MM.1S (cell line): ENCODE measurements around the gene KCNH1.

Experiments used
- DNase-seq: peaks from one replicate; pipeline ENCODE4 v3.0.0-alpha.2; 2015
- H2AFZ ChIP-seq: fragments of 300-600 bp; sonication (generic); 2 replicates; pipeline ENCODE4 v1.6.0; 2016; ENCODE audit warnings: antibody characterized with exemption, low read length
- H3F3A ChIP-seq: fragments of 300-600 bp; sonication (generic); 2 replicates; pipeline ENCODE4 v1.6.1; 2016; ENCODE audit warnings: mild to moderate bottlenecking, antibody characterized with exemption, low read length, moderate library complexity, mixed read lengths; ENCODE audit not compliant: insufficient read depth
- H3K27ac ChIP-seq: fragments of 300-600 bp; sonication (generic); 2 replicates; pipeline ENCODE4 v1.5.1; 2016; ENCODE audit warnings: mild to moderate bottlenecking, low read length
- H3K27me3 ChIP-seq: fragments of 300-600 bp; sonication (generic); replicated peaks from 2 replicates; pipeline ENCODE4 v1.6.0; 2016; ENCODE audit warnings: low read length; ENCODE audit not compliant: insufficient read depth
- H3K36me3 ChIP-seq: fragments of 300-600 bp; sonication (generic); replicated peaks from 2 replicates; pipeline ENCODE4 v1.6.1; 2016; ENCODE audit warnings: mild to moderate bottlenecking, low read length, mixed read lengths; ENCODE audit not compliant: insufficient read depth
- H3K4me1 ChIP-seq: fragments of 300-600 bp; sonication (generic); 2 replicates; pipeline ENCODE4 v1.6.1; 2016; ENCODE audit warnings: low read length, mixed read lengths
- H3K4me2 ChIP-seq: fragments of 300-600 bp; sonication (generic); 2 replicates; pipeline ENCODE4 v1.6.0; 2016; ENCODE audit warnings: low read depth, low read length
- H3K4me3 ChIP-seq: fragments of 300-600 bp; sonication (generic); 2 replicates; pipeline ENCODE4 v1.5.1; 2016; ENCODE audit warnings: low read length, mixed read lengths
- H3K79me2 ChIP-seq: fragments of 300-600 bp; sonication (generic); 2 replicates; pipeline ENCODE4 v1.6.1; 2016; ENCODE audit warnings: mixed run types, low read length, mixed read lengths
- H3K9ac ChIP-seq: fragments of 300-600 bp; sonication (generic); 2 replicates; pipeline ENCODE4 v1.6.1; 2016; ENCODE audit warnings: low read length, mixed read lengths
- H3K9me2 ChIP-seq: fragments of 300-600 bp; sonication (generic); replicated peaks from 2 replicates; pipeline ENCODE4 v1.6.1; 2016; ENCODE audit warnings: mild to moderate bottlenecking, low read length, mixed read lengths; ENCODE audit not compliant: insufficient read depth
- H3K9me3 ChIP-seq: fragments of 300-600 bp; sonication (generic); replicated peaks from 2 replicates; pipeline ENCODE4 v1.6.1; 2016; ENCODE audit warnings: mild to moderate bottlenecking, low read length, mixed read lengths; ENCODE audit not compliant: insufficient read depth
- H4K20me1 ChIP-seq: fragments of 300-600 bp; sonication (generic); 2 replicates; pipeline ENCODE4 v1.6.1; 2016; ENCODE audit warnings: mild to moderate bottlenecking, low read length, moderate library complexity, mixed read lengths; ENCODE audit not compliant: insufficient read depth
- EZH2 ChIP-seq: fragments of 300-600 bp; sonication (generic); optimal IDR thresholded peaks from 2 replicates; pipeline ENCODE3; 2017; ENCODE audit warnings: low read depth, mild to moderate bottlenecking, antibody characterized with exemption, low read length, mixed read lengths
- EZH2phosphoT487 ChIP-seq: fragments of 300-600 bp; sonication (generic); IDR thresholded peaks from 2 replicates; pipeline ENCODE4 v1.6.1; 2018; ENCODE audit warnings: antibody characterized with exemption, low read length
- TF ChIP-seq, protein P1 (sequence below): fragments of 300-600 bp; sonication (generic); IDR thresholded peaks from 2 replicates; pipeline ENCODE4 v1.5.1; 2016; ENCODE audit warnings: antibody characterized with exemption, low read length, mixed read lengths

The KCNH1 gene

DNA sequence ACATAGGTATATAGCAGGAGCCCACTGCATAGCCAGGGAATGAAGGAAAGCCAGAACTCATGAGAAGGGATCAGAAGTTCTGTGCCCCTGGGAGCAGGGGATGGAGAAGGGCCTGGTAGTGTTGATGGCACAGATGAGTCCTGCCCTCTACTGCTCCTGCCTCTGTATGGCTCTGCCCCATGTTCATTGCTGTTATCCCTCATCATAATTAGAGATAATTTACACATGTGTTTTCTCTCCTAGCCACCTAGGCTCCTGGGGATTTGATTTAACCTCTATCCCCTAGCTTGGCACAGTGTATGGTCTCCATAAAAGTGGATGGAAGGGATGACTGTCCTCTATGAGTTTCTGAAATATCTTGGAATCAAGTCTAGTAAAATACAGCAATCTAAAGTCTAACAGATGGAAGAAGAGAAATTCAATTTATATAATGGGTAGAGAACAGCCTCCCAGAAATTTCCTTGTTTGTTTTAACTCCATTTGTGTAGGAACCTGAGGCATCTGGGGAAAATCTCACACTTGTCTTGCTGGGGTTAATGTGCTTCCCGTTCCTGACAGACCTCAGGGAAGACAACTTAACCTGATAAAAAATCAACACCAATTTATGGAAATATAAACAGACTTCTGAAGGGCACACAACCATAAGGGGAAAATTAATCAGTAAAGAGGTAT, 411.4 kb downstream of the KCNH1 start:
- Histone ChIP-seq H3K9me3 (no peaks in the 10 kb centered on the region), H3K4me2 (no peak overlapping the region)
- TF ChIP-seq EZH2 (no peak), EZH2phosphoT487 (no peak)
- TF ChIP-seq, protein P1, sequence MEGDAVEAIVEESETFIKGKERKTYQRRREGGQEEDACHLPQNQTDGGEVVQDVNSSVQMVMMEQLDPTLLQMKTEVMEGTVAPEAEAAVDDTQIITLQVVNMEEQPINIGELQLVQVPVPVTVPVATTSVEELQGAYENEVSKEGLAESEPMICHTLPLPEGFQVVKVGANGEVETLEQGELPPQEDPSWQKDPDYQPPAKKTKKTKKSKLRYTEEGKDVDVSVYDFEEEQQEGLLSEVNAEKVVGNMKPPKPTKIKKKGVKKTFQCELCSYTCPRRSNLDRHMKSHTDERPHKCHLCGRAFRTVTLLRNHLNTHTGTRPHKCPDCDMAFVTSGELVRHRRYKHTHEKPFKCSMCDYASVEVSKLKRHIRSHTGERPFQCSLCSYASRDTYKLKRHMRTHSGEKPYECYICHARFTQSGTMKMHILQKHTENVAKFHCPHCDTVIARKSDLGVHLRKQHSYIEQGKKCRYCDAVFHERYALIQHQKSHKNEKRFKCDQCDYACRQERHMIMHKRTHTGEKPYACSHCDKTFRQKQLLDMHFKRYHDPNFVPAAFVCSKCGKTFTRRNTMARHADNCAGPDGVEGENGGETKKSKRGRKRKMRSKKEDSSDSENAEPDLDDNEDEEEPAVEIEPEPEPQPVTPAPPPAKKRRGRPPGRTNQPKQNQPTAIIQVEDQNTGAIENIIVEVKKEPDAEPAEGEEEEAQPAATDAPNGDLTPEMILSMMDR, result no peak

DNA sequence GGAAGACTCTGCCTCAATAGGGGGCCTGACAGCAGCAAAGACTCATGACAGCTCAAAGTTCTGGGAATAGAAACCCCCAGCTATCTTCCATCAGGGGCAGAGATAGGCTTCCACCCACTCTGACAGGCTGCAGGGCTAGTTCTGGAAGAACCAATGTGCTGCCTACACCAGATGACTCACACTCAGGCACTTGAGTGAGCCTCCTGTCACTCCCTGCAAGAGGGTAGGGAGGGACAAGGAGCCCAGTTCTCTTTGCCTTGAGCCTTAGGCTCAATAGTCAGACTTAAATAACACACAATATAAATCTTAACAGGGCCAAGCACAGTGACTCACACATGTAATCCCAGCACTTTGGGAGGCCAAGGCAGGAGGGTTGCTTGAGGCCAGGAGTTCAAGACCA, 418.9 kb downstream of the KCNH1 start:
- H3F3A ChIP-seq, result no peaks in the 10 kb centered on the region
- H3K4me1 ChIP-seq, result no peaks in the 10 kb centered on the region
- no peak overlapping the region for H3K27ac ChIP-seq
- H2AFZ ChIP-seq, result no peak overlapping the region
- TF ChIP-seq EZH2 (no peak), EZH2phosphoT487 (no peak)
- TF ChIP-seq, protein P1, result no peak
- H3K4me2 ChIP-seq, result no peak overlapping the region
- H4K20me1 ChIP-seq, result no peaks in the 10 kb centered on the region
- H3K9me2 ChIP-seq, result no peaks in the 10 kb centered on the region
- H3K9me3 ChIP-seq, result no peaks in the 10 kb centered on the region
- H3K36me3 ChIP-seq, result no peaks in the 10 kb centered on the region
- no peak overlapping the region for H3K4me3 ChIP-seq
- DNase-seq, result no peak
- H3K79me2 ChIP-seq, result no peaks in the 10 kb centered on the region
- H3K27me3 ChIP-seq, result no peaks in the 10 kb centered on the region
- no peak overlapping the region for H3K9ac ChIP-seq

More for the DNA sequence above, 411.4 kb downstream of the KCNH1 start:
- no peaks in the 10 kb centered on the region for H3K79me2 ChIP-seq
- H3K9ac ChIP-seq, result no peak overlapping the region
- no peak overlapping the region for H2AFZ ChIP-seq
- H4K20me1 ChIP-seq, result no peaks in the 10 kb centered on the region
- no peaks in the 10 kb centered on the region for H3K36me3 ChIP-seq
- DNase-seq, result no peak
- no peaks in the 10 kb centered on the region for H3F3A ChIP-seq
- no peak overlapping the region for H3K27ac ChIP-seq
- no peaks in the 10 kb centered on the region for H3K4me1 ChIP-seq
- no peaks in the 10 kb centered on the region for H3K27me3 ChIP-seq
- H3K9me2 ChIP-seq, result no peaks in the 10 kb centered on the region
- H3K4me3 ChIP-seq, result no peak overlapping the region

DNA sequence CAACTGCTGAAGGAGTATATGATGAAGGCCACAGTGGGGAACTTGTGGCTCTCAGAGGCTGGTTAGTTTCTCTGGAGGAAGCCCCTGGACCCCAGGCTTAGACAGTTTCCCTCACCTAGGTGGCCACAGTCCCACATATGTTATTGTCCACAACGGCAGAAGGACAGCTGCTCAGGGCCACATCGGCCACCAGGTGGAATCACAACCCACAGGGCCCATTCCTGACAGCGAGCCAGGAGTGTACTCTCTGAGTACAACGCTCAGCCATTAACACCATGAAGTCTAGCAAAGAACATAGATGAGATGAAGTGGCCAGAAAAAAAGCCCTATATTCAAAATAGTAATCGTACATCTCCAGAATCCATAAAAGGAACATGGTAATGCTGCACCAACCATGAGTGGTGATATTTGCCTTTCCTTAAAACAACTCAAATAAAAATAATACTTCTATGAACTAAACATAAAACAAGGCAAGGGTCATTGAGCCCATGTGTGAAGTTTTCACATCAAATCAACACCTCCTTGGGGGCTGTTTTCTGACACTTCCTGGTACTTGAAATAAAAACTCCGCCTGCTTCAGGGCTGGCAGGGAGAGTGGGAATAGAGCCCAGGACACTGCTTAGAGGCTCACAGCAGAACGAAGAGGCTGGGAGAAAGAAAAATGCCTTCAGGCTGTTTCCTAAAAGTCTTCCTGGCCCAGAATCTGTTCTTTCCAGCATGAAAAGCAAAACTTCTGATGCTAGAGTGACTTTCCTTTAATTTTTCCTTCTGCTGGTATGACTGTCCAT, 421.9 kb downstream of the KCNH1 start:
- H2AFZ ChIP-seq, result no peak overlapping the region
- no peak overlapping the region for H3K4me3 ChIP-seq
- no peaks in the 10 kb centered on the region for H3K9me2 ChIP-seq
- no peaks in the 10 kb centered on the region for H4K20me1 ChIP-seq
- no peak overlapping the region for H3K4me2 ChIP-seq
- TF ChIP-seq EZH2phosphoT487 (no peak), EZH2 (no peak)
- TF ChIP-seq, protein P1, result no peak
- H3K27ac ChIP-seq, result no peak overlapping the region
- DNase-seq, result no peak
- no peaks in the 10 kb centered on the region for H3K36me3 ChIP-seq
- H3K9me3 ChIP-seq, result no peaks in the 10 kb centered on the region
- H3K79me2 ChIP-seq, result no peaks in the 10 kb centered on the region
- H3K27me3 ChIP-seq, result no peaks in the 10 kb centered on the region
- H3K4me1 ChIP-seq, result peaks cover 15% of the 10 kb centered on the region
- H3K9ac ChIP-seq, result no peak overlapping the region
- H3F3A ChIP-seq, result peaks cover 12% of the 10 kb centered on the region; the same call in 1 of the 2 replicates
